ENCODE data around the gene LYPD1.

Gene LYPD1

GRCh38 chr2:132606649-132607048, 63.4 kb downstream of the LYPD1 start:
- no peak for TF ChIP-seq SIN3A (IDR thresholded peaks at IDR 0.05; ENCODE audit: borderline replicate concordance, insufficient read depth, low read length)
- no peak for TF ChIP-seq TAF1 (IDR thresholded peaks at IDR 0.05; ENCODE audit: borderline replicate concordance, insufficient read depth, low read length)
- TF ChIP-seq FOXP2 (optimal IDR thresholded peaks at IDR 0.05; ENCODE audit: borderline replicate concordance, extremely low read depth, extremely low read length, insufficient read depth): no peak
- TF ChIP-seq REST (IDR thresholded peaks at IDR 0.05; ENCODE audit: insufficient read depth in 1 of 2, low read depth in 2 of 2, low read length in 2 of 2): no peak
- TF ChIP-seq POLR2AphosphoS5 (IDR thresholded peaks at IDR 0.05; ENCODE audit: low read depth, low read length): no peak

DNA sequence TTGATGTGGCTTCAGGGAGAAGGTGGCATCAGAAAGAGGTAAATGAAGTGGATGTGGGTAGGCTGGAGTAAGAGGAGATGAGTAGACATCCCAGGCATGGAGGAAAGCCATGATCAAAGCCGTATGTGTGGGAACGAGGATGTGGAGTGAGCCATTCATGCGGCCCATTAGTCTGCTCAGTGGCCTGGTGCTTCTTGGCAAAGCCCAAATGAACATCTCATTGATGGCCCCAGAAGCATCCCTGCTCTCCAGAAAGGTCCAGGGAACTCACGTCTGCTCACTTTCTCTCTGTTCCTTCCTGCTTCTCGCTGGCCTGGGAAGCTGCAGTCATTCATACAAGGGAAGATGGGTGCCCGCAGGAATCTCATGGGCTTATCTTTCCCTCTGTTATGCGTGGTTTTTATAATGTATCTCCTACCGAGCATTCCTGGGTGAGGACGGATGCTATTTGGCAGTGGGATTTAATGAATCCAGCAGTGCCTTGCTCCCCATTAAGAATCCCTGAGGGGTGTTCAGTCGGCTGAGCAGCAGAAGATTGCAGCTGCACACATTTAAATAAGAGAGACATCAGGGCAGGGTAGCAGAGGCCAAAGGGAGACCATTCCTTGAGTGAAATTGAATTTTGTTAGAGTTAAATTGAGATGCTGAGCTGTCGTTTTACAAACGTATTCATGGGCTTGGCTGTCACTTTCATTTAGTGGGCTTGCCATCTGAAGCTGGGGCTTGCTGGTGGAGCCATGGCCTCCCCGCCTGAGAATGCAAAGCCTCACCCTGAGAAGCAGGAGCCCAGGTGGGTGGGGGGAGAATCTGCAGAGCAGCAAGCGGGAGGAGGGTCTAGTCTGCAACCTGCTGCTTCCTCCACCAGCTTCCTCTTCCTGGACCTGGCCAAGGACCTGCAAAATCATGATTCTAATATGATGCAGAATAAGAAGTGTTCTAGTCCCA, 64.5 kb downstream of the LYPD1 start:
- no peak for TF ChIP-seq FOXP2 (optimal IDR thresholded peaks at IDR 0.05; ENCODE audit: borderline replicate concordance, extremely low read depth, extremely low read length, insufficient read depth)
- TF ChIP-seq TAF1 (IDR thresholded peaks at IDR 0.05; ENCODE audit: borderline replicate concordance, insufficient read depth, low read length): no peak
- no peak for TF ChIP-seq SIN3A (IDR thresholded peaks at IDR 0.05; ENCODE audit: borderline replicate concordance, insufficient read depth, low read length)
- no peak for TF ChIP-seq REST (IDR thresholded peaks at IDR 0.05; ENCODE audit: insufficient read depth in 1 of 2, low read depth in 2 of 2, low read length in 2 of 2)
- no peak for TF ChIP-seq POLR2AphosphoS5 (IDR thresholded peaks at IDR 0.05; ENCODE audit: low read depth, low read length)

DNA sequence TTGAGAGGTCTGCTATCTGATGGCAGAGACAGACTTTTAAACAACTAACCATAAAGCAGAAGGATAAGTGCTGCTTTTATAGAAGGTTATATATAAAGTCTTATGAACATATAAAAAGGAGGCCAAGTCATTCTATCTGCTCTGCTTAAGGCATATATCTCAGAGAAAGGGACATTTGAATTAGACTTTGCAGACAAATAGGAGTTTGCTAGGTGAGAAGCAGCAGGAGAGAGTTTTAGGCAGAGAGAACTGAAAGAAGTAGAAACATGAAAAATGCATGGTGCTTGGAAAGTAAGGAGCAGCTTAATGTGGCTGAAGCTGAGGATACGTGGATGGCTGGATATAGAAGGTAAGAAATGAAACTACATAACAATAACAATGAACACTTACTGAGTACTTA, 65.4 kb downstream of the LYPD1 start:
- TF ChIP-seq FOXP2 (optimal IDR thresholded peaks at IDR 0.05; ENCODE audit: borderline replicate concordance, extremely low read depth, extremely low read length, insufficient read depth) (no peak), TAF1 (IDR thresholded peaks at IDR 0.05; ENCODE audit: borderline replicate concordance, insufficient read depth, low read length) (no peak)

- no peak for TF ChIP-seq POLR2AphosphoS5 (IDR thresholded peaks at IDR 0.05; ENCODE audit: low read depth, low read length)
- no peak for TF ChIP-seq REST (IDR thresholded peaks at IDR 0.05; ENCODE audit: insufficient read depth in 1 of 2, low read depth in 2 of 2, low read length in 2 of 2)
- TF ChIP-seq FOXP2 (optimal IDR thresholded peaks at IDR 0.05; ENCODE audit: borderline replicate concordance, extremely low read depth, extremely low read length, insufficient read depth): no peak
- no peak for TF ChIP-seq TAF1 (IDR thresholded peaks at IDR 0.05; ENCODE audit: borderline replicate concordance, insufficient read depth, low read length)
- TF ChIP-seq SIN3A (IDR thresholded peaks at IDR 0.05; ENCODE audit: borderline replicate concordance, insufficient read depth, low read length): no peak
These were observed 70.4 kb downstream of the LYPD1 start for GRCh38 chr2:132599556-132599955.

- TF ChIP-seq SIN3A (IDR thresholded peaks at IDR 0.05; ENCODE audit: borderline replicate concordance, insufficient read depth, low read length): no peak
- no peak for TF ChIP-seq FOXP2 (optimal IDR thresholded peaks at IDR 0.05; ENCODE audit: borderline replicate concordance, extremely low read depth, extremely low read length, insufficient read depth)
- no peak for TF ChIP-seq POLR2AphosphoS5 (IDR thresholded peaks at IDR 0.05; ENCODE audit: low read depth, low read length)
- TF ChIP-seq REST (IDR thresholded peaks at IDR 0.05; ENCODE audit: insufficient read depth in 1 of 2, low read depth in 2 of 2, low read length in 2 of 2): no peak
- no peak for TF ChIP-seq TAF1 (IDR thresholded peaks at IDR 0.05; ENCODE audit: borderline replicate concordance, insufficient read depth, low read length)
These were observed 71.5 kb downstream of the LYPD1 start for GRCh38 chr2:132598536-132598935.

All from PFSK-1 (cell line).